SK-N-SH treated with all-trans-retinoic acid at 6 μM for 48 hours (cell line): ENCODE data around the gene DDX24.

Source experiments
- ARNTL ChIP-seq: fragments of 450-650 bp; formaldehyde crosslinking; IDR thresholded peaks from 2 replicates; pipeline ENCODE4 v1.5.0; 2020; ENCODE audit warnings: low read depth, mild to moderate bottlenecking, moderate library complexity, borderline replicate concordance
- BACH2 ChIP-seq: fragments of 250-450 bp; sonication (Bioruptor Pico); IDR thresholded peaks from 2 replicates; pipeline ENCODE4 v1.9.0; 2021; ENCODE audit warnings: mild to moderate bottlenecking, borderline replicate concordance
- CSRNP3 ChIP-seq: fragments of 250-450 bp; sonication (Bioruptor Pico); IDR thresholded peaks from 2 replicates; pipeline ENCODE4 v1.5.1; 2021; ENCODE audit warnings: mild to moderate bottlenecking, moderate library complexity
- ISL1 ChIP-seq: fragments of 250-450 bp; sonication (Bioruptor Pico); IDR thresholded peaks from 2 replicates; pipeline ENCODE4 v2.1.2; 2022; ENCODE audit warnings: mild to moderate bottlenecking, moderate library complexity
- PATZ1 ChIP-seq: fragments of 250-450 bp; sonication (Bioruptor Pico); IDR thresholded peaks from 2 replicates; pipeline ENCODE4 v1.8.0; 2020; ENCODE audit warnings: mild to moderate bottlenecking, moderate library complexity, borderline replicate concordance
- RARB ChIP-seq: fragments of 250-450 bp; sonication (Bioruptor Pico); IDR thresholded peaks from 2 replicates; pipeline ENCODE4 v1.8.0; 2021; ENCODE audit warnings: mild to moderate bottlenecking, moderate library complexity
- TOX ChIP-seq: fragments of 250-450 bp; sonication (Bioruptor Pico); IDR thresholded peaks from 2 replicates; pipeline ENCODE4 v1.8.0; 2021; ENCODE audit warnings: mild to moderate bottlenecking, moderate library complexity, borderline replicate concordance
- TSHZ2 ChIP-seq: fragments of 250-450 bp; sonication (Bioruptor Pico); IDR thresholded peaks from 2 replicates; pipeline ENCODE4 v1.5.0; 2020; ENCODE audit warnings: mild to moderate bottlenecking, moderate library complexity
- ZNF565 ChIP-seq: fragments of 450-650 bp; formaldehyde crosslinking; conservative IDR thresholded peaks from 2 replicates; pipeline ENCODE4 v1.5.0; 2020; ENCODE audit warnings: low read depth, mild to moderate bottlenecking, moderate library complexity
- ZNF8 ChIP-seq: fragments of 450-650 bp; formaldehyde crosslinking; IDR thresholded peaks from 2 replicates; pipeline ENCODE4 v1.5.0; 2020; ENCODE audit warnings: mild to moderate bottlenecking, moderate library complexity

- TF ChIP-seq ZNF565 (CRISPR knock-in tag) (no peak), CSRNP3 (CRISPR knock-in tag) (no peak), ISL1 (CRISPR knock-in tag) (no peak), PATZ1 (no peak), TSHZ2 (CRISPR knock-in tag) (no peak), RARB (CRISPR knock-in tag) (no peak), BACH2 (CRISPR knock-in tag) (no peak), TOX (no peak), ARNTL (CRISPR knock-in tag) (no peak), ZNF8 (CRISPR knock-in tag) (no peak)
Measured at GRCh38 chr14:94044476-94045091, 36.4 kb downstream of the DDX24 start.
